ENCODE results near the gene CLN6. TPM values are rescaled to one million over a fixed set of nuclear protein-coding genes. Genes with fewer than 3 reads are reported as not detected.

The CLN6 gene
- total RNA-seq, 2 donors from 2014 or later: 12.7 to 21.1 TPM

DNA sequence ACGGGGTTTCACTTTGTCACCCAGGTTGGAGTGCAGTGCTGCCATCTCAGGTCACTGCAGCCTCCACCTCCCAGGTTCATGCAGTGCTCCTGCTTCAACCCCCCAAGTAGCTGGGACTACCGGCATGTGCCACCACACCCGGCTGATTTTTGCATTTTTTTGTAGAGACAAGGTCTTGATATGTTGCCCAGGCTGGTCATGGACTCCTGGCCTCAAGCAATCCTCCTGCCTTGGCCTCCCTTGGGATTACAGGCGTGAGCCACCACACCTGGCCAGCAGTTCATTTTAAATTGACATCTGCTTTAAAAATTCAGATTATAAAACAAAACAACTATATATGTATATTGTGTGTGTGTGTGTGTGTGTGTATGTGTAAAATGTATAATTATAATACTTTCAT, 62.7 kb downstream of the CLN6 start:
- H3K36me3 ChIP-seq (replicated peaks in 1 of 2; ENCODE audit: insufficient read depth in 1 of 2, low read depth in 2 of 2): no peaks in the 10 kb centered on the region
- H3K27ac ChIP-seq: no peak overlapping the region
- no peaks in the 10 kb centered on the region for H3K9me3 ChIP-seq
- intact Hi-C loops (cut with DNase I): no loop called here
- no peak overlapping the region for H3K4me3 ChIP-seq
- no peaks in the 10 kb centered on the region for H3K27me3 ChIP-seq
- ATAC-seq: no peak
- no peak for DNase-seq
- TF ChIP-seq, protein P1, sequence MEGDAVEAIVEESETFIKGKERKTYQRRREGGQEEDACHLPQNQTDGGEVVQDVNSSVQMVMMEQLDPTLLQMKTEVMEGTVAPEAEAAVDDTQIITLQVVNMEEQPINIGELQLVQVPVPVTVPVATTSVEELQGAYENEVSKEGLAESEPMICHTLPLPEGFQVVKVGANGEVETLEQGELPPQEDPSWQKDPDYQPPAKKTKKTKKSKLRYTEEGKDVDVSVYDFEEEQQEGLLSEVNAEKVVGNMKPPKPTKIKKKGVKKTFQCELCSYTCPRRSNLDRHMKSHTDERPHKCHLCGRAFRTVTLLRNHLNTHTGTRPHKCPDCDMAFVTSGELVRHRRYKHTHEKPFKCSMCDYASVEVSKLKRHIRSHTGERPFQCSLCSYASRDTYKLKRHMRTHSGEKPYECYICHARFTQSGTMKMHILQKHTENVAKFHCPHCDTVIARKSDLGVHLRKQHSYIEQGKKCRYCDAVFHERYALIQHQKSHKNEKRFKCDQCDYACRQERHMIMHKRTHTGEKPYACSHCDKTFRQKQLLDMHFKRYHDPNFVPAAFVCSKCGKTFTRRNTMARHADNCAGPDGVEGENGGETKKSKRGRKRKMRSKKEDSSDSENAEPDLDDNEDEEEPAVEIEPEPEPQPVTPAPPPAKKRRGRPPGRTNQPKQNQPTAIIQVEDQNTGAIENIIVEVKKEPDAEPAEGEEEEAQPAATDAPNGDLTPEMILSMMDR (IDR thresholded peaks at IDR 0.05): no peak
- WGBS, 2 donors: 79 to 84% methylated on average over 4 of the region's 4 CpGs
- no peaks in the 10 kb centered on the region for H3K4me1 ChIP-seq

DNA sequence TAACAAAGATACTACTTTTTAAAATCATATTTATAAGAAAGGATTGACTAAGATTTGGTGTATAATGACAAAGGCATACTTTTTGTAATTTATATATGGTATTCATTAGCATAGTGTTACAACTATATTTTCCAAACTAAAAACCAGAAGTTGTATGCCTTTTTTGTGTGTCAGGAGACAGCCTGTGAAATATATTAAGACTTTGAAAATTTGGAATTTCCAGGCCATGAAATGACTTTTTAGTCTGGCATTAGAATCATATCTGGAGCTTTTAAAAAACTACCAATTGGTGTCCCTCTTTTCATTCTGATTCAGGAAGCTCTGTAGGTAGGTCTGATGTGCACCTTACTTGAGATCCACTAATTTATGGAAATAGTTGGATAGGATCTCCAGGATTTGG, 66.3 kb downstream of the CLN6 start:
- no peak for DNase-seq
- H3K36me3 ChIP-seq (replicated peaks in 1 of 2; ENCODE audit: insufficient read depth in 1 of 2, low read depth in 2 of 2): peaks cover 0 to 9% of the 10 kb centered on the region in 2 donors
- TF ChIP-seq, protein P1 (IDR thresholded peaks at IDR 0.05): no peak
- TF ChIP-seq POLR2A (IDR thresholded peaks at IDR 0.05): no peak
- H3K9me3 ChIP-seq: no peaks in the 10 kb centered on the region
- peaks cover 4% of the 10 kb centered on the region for H3K4me1 ChIP-seq
- H3K4me3 ChIP-seq: no peak overlapping the region
- no peak for ATAC-seq
- no peak overlapping the region for H3K27ac ChIP-seq
- intact Hi-C loops (cut with DNase I): no loop called here
- H3K27me3 ChIP-seq: no peaks in the 10 kb centered on the region

DNA sequence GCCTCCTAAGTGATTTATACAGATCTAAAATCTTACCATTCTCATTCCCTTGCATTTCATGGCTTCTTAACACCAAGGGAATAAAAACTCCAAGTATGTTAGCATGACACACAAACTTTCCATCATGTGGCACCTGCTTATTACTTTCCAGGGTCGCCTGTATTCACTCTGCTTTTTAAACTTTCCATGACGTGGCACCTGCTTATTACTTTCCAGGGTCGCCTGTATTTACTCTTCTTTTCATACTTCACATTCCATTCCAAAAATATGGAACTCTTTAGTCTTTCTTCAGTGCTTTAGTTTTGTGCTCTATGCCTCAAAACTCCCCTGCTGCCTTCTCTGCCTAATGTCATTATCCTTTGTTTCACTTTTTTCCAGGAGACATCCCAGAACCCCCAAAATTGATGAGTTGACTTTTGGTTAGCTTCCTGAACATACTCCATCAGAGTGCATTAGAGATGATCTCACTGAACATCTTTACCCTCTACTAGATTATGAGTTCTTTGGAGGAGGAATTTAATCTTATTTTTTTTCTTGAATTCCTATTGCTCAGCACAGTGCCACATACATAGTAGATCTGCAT, 71.4 kb downstream of the CLN6 start:
- intact Hi-C loops (cut with DNase I): no loop called here
- Histone ChIP-seq H3K36me3 (replicated peaks in 1 of 2; ENCODE audit: insufficient read depth in 1 of 2, low read depth in 2 of 2) (peaks cover 0 to 9% of the 10 kb centered on the region in 2 donors), H3K9me3 (no peaks in the 10 kb centered on the region), H3K4me1 (peaks cover 18% of the 10 kb centered on the region), H3K27ac (peak overlapping the region in 2 of 4 donors; percentile 28 to 55), H3K4me3 (no peak overlapping the region), H3K27me3 (no peaks in the 10 kb centered on the region)
- ATAC-seq (peak; percentile 52), DNase-seq (peak in 1 of 4 donors; percentile 6)
- 20 to 31% methylated on average over 3 of the region's 3 CpGs for WGBS, 2 donors
- TF ChIP-seq, protein P1 (IDR thresholded peaks at IDR 0.05): no peak
- no peak for TF ChIP-seq POLR2A (IDR thresholded peaks at IDR 0.05)

DNA sequence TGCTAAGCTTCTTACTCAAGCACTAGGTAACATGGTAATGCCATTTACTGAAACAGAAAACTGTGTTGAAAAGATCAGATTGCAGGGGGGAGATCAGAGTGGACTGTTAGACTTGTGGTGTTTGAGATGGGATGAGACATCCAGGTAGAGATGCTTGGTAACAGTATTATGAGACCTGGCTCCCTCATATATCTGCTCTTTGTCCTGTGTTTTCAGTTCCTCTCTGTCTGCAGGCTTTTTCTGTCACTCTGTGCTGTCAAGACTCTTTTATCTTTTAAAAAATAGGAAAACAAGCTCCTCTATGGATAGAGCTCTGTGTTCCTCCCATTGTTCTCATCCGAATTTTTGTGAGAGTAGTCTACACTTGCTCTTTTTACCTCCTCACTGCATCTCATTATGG, 72.5 kb downstream of the CLN6 start:
- Histone ChIP-seq H3K36me3 (replicated peaks in 1 of 2; ENCODE audit: insufficient read depth in 1 of 2, low read depth in 2 of 2) (peaks cover 0 to 9% of the 10 kb centered on the region in 2 donors), H3K27me3 (no peaks in the 10 kb centered on the region), H3K4me3 (no peak overlapping the region), H3K27ac (peak overlapping the region in 1 of 4 donors; percentile 55), H3K4me1 (peaks cover 18% of the 10 kb centered on the region), H3K9me3 (no peaks in the 10 kb centered on the region)
- TF ChIP-seq, protein P1 (IDR thresholded peaks at IDR 0.05): no peak
- no peak for TF ChIP-seq POLR2A (IDR thresholded peaks at IDR 0.05)
- intact Hi-C loops (cut with DNase I): no loop called here
- ATAC-seq: no peak
- no peak for DNase-seq
- 0 to 67% methylated on average over 1 of the region's 1 CpG for WGBS, 2 donors

Other genes with a start within 250 kb of the CLN6 start
- 10 to 100 TPM; 24.1 to 63.3 TPM for gene PIAS1, start 175.4 kb downstream of the CLN6 start, total RNA-seq
- gene CALML4, start 24.4 kb downstream of the CLN6 start, total RNA-seq: 10 to 100 TPM in 1 of 2 donors, 1 to 10 TPM in 1; 3.3 to 12.7 TPM
- gene FEM1B, start 48.0 kb upstream of the CLN6 start, total RNA-seq: 10 to 100 TPM; 10.5 to 19.7 TPM
- 1 to 10 TPM in 1 of 2 donors, under 1 TPM in 1; 0.99 to 1.0 TPM for gene ITGA11, start 202.4 kb upstream of the CLN6 start, total RNA-seq